Measurements from ENCODE around the gene VRK2.
"Not testable (repeated sequence)": the region's sequence is repeated elsewhere in the genome, so short reads cannot be mapped to it uniquely, and the experiment has no call there.

Gene VRK2

DNA sequence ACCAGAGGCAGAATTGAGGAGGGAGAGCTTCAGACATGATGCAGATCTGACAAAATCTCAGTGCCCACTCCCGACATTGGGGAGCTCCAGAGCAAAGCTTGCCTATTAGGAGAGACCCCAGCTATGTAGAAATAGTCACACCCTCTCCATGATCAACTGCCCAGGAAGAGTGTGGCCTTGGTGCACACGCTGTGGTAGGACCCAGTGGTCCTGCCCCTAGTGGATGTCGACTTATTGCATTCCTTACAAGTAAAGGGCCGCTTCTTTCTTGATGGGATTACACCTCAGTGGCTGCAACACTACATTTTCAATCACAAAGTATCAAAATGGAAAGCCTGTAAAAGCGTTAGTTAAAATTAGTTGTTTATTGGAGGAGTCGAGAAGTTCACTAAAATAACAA, 64.2 kb downstream of the VRK2 start:
- no peak for DNase-seq

DNA sequence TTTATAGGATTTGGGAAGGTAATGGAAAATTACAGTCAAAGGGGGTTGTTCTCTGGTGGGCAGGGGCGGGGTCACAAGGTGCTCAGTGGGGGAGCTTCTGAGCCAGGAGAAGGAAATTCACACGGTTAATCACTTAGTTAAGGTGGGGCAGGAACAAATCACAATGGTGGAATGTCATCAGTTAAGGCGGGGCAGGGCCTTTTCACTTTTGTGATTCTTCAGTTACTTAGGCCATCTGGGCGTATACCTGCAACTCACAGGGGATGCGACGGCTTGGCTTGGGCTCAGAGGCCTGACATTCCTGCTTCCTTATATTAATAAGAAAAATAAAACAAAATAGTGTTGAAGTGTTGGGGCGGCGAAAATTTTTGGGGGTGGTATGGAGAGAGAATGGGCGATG, 67.0 kb downstream of the VRK2 start:
- DNase-seq = not testable (repeated sequence)

DNA sequence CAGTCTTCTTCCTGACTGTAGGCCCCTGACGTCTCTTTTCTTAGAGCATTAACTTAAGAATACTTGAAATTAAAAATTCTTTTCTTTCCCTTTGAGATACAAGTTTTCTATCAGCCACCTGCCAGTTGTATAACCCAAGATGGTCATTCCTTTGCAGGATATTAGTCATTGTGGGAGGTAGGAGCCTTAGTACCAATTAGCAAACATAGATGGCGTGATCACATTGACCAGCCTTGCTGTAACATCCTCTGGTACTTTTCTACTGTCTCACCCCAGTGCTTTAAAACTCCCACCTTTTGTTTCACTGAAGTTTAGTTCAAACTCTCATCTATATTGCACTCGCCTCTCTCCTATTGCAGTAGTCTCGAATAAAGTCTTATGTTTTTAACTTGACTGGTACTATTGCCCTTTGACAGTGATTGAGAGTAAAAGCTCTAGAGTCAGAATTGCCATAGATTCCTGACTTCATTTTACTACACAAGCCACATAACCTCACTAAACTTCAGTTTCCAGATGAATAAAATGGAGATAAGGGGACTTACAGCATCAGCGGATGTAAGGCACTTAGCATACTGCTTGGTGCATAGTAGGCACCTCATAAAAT, 74.1 kb downstream of the VRK2 start:
- no peak for DNase-seq

DNA sequence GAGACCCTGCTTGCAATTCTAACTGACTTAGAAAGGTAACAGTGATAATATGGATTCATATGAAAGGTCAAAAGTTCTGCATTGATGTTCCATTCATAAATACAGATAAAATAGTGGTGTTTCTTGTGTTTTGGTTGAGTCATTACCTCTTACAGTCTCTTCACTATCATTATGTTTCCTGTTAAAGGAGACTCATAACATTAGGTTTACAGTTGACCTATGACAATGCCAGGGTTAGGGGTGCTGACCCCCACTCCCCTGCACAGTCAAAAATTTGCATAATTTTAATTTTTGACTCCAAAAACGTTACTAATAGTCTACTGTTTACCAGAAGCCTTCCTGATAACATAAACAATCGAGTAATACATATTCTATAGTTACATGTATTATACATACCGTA, 75.4 kb downstream of the VRK2 start:
- DNase-seq = no peak

DNA sequence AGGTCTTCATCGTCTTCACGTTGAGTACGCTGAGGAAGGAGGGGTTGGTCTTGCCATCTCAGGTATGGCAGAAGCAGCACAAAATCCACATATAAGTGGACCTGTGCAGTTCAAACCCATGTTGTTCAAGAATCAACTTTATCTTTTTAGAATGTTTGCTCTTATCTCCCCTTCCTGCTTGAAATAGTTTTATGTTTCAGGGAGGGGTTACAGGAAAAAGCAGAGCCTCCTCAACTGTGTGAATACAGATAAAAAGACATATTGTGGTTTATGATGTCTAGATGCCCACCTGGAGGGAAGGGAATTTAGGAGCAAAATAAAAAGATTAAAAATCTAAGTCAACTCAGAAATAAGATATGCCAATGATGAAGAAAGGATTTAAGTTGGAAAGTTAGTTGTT, 75.9 kb downstream of the VRK2 start:
- DNase-seq = no peak

DNA sequence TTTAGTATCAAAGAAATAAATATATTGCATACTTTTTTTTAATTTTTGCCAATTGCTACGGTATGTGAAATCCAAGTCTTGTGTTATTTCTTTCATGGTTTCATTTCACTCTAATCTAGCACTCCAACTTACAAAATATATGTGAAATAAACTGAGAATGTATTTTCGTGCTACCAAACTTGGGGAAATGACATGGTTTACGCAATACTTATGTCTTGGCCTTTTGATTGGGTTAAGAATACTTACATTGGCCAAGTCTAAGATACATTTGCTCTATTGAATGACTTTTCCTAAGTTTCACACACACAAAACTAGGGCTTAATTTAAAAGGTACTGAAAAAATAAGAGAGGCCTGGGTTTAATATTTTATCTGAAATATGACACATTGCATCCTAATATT, 80.5 kb downstream of the VRK2 start:
- DNase-seq = no peak

DNA sequence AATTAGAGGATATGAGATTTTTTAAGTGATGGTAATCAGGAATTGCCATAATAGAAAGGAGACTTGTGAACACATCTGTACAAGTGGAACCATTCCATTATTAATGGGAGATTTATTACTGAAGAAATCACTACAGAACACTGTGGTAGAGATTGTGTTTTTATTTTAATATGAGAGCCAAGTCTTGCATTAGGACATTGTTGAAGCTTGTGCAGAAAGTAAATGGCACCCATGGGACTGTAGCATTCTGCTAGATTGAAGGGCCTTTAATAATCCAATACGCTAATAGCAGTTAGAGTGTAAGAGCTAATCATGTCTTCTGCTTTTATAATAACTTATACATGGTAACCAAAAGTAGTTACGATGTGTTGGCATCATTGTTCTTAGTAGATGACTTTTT, 83.6 kb downstream of the VRK2 start:
- no peak for DNase-seq

DNA sequence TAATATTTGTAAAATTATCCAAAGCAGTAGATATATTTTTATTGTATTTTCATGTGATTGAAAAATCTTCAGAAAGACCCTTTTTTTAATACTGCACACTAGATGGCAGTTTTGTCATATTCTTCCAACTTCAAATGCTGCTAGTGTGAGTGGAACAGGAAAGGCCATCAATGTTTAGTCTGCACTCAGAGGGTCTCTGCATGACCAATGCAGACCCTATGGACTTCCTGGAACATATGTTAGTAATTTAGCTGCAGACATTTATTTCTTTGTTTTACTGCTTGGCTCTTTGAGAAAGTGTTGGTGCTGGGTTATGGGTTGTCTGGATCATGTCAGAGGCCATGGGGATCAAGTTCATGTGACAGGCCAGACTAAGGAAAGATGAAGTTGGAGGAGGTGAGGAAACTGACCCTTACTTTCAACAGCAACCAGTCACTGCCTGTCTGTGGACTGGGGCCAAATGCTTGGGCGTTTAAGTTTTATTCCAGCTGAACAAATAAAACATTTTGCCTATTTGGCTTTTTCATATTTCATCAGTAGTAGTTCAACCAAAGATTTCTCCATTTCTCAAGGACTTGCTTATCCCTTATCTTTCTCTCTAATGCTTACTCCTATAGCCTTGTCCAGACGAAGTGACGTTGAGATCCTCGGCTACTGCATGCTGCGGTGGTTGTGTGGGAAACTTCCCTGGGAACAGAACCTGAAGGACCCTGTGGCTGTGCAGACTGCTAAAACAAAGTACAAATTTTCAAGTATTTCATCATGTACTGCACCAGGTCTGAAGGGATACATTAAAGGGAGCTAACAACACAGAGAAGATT, 84.8 kb downstream of the VRK2 start:
- peak; percentile 18 for DNase-seq

DNA sequence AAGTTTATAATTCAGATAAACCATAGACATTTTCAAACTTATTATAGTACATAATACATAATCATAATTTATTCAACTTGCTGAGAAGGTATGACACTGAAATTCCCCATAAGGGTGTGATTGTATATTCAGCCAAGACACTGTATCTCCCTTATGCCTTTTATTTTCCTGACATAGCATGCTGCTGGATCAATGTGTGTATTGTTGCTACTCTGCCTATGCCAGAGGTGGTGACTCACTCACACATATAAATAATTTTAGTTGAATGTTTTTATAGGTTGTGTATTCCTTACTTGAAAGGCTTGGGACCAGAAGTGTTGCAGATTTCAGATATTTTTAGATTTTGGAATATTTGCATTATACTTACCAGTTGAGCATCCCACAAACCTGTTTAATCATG, 86.8 kb downstream of the VRK2 start:
- DNase-seq = no peak

DNA sequence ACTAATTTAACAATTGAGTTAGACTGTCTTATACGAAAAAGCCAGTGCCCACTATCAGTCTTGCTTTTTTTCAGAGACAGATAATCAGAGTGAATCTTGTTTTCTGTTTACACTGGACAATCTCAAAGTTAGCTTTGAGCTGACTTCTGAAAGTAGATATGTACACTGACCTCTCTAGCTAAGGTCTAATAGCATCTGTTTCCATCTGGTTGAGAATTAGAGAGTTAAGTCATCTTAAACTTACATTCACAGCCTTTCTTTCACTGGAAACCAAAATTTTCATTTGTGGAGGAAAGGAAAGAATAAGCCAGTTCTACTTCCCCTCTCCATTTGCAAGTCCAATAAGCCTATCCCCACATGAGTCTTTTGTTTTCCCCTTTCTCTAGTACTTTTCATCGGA, 89.3 kb downstream of the VRK2 start:
- DNase-seq = no peak

DNA sequence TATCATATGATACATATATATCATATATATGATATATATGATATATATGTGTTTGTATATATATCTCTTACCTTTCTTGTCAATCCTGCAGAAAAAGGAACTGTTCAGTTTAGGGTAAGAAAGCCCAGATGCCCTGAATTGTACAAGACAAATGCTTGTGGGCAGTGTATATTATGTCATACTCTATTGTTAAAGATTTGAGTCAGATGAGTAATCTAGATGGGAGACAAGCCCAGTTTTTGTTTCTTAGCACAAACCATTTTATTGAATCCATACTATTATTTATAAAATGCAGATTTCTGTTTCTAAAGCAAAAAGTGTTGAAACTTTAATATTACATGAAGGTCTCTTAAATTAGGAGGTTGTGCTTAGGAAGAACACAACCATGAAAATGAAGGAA, 90.6 kb downstream of the VRK2 start:
- DNase-seq = no peak

DNA sequence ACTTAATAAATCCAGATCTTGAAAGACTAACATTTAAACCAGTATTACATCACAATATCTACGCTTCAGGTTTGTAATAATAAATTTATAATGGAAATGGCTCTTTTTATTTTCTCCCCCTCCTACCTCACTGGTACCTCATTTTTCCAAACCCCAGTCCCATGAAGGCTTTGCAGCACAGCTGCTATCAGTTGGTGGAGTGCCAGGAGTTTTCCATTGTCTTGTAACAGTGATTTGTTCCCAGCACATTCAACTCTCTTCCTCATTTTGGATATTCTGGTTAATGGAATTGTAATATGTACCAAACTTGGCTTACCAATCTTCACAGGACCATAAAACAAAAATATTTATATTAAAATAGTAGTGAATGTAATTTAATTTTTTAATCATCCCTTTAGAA, 91.2 kb downstream of the VRK2 start:
- DNase-seq = no peak

DNA sequence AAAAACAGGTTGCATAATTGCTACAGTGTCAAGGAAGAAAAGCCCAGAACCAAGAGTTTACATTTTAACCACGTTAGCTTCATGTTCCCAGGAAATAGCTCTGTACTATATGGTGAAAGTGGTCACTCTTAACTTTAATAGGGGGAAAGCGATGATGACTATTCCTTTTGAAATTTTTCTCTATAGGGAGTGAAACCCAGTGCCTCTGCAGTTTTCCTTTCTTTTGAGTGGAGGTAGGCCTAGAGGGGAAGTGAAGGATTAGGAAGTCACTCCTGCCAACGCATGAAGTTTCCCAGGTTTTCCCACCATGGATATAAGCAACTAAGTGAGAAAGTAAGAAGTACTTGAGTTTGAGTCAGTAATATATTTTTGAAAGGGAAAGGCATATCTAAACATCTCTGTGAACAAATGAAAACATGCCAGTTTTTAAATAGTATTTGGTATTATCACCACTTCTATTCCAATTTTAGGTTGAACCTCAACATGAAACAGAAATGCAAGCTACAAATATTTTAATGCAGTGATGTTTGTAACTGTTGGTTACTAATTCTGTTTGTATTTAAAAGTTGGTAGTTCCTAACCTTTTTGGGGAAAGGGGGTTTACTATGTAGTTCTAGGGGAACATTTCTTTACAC, 91.9 kb downstream of the VRK2 start:
- no peak for DNase-seq

DNA sequence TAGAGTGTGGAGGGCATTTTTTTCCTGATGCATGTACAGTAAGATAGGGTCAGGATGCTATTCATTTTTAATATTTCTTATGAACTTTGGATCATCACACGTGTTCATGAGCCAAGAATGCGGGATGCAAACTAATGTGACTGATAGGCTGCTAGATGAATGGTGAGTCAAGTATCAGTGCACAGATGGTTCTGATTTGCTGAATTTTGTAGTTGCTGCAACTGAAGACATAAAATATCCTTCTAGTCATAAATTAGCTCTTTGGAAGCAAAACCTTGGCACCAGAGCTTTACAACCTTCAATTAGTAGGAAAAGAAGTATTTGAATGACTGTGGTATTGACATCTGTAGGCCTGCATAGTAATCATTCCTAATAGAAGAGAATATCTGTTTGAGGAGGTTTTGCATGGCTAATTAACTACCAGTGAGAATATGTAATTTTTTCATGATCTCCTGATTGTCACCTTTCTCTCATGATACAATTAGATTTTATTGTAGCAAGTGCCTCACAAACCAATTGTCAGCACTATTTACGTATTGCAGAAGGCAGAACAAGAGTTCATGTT, 94.0 kb downstream of the VRK2 start:
- DNase-seq = no peak

DNA sequence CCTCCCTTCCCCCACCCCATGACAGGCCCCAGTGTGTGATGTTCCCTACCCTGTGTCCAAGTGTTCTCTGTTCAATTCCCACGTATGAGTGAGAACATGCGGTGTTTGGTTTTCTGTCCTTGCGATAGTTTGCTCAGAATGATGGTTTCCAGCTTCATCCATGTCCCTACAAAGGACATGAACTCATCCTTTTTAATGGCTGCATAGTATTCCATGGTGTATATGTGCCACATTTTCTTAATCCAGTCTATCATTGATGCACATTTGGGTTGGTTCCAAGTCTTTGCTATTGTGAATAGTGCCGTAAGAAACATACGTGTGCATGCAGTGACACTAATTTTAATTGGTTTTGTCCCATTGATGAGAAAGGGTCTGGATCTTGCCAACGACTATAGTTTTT, 99.2 kb downstream of the VRK2 start:
- DNase-seq = not testable (repeated sequence)

DNA sequence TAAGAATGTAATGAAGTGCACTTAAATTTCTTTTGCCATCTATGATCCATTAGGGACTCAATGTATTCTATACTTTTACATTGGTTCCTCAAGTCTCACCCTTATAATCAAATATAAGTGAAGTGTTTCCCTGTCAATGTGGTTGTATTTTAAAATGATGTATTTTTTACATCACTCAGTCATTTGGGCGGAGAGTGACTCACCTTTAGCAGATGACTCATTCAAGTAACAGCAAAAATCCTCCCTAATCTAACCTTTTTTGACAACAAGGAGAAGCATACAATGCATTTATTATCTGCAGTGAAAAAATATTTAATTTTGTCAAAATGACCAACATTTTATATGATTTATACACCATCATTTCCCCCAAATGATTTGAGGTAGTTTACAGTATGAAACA, 100.1 kb downstream of the VRK2 start:
- DNase-seq = no peak

DNA sequence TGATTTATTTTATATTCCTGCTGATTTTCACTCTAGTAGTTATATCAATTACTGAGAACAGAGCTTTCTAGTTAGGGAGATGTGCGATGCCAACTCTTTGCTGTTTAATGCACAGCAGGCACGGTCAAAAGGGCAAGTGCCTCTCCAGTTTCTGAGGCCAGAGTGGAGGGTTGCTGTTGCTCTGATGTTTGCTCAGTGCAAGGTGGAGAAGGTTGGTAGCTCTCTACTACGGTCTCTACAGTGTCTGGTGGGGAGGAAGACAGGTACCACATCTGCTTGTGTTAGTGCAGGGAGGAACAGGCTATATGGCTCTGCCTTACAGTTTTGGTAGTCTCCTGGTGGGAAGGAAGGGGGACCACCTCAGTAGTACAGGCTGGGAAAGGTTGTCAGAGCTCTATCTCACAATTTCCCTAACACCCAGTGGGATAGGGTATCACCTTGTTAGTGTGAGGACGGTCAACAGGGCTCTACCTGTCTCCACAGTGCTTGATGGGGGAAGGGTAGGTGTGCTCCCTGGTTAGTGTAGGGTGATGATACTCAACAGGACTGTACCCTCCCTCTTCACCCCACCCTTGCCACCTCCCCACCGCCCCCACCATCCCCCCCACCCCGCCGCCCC, 108.7 kb downstream of the VRK2 start:
- no peak for DNase-seq

DNA sequence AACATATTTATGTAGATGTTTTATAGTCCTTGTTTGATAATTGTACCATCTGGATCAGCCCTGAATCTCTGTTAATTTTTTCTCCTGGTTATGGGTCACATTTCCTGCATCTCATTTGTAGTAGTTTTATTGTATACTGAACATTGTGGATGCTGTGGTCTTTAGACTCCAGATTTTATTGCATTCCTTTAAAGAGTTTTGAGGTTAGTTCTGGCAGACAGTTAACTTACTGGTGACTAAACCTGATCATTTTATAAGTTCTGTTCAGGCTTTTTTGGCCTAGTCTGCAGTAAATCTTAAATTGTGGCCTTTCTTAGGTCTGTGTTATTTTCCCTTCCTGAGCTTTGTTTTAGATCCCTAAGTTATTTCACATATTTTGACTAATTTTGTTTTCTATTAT, 110.2 kb downstream of the VRK2 start:
- no peak for DNase-seq

DNA sequence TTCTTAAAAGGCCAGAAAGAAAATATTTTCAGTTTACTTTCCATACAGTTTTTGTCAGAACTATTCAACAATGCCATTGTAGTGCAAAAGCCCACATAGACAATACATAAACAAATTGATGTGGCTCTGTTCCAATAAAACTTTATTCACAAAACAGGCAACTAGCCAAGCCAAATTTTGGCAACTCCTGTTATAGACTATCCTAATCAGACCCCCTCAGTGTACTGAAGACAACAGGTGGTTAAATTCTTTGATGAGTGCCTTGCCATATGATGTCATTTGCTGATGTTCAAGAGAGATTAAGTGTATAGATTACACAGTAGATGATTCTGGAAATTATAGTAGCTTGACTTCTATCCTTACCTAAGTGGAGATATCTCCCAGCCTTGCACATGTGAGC, 111.1 kb downstream of the VRK2 start:
- no peak for DNase-seq

DNA sequence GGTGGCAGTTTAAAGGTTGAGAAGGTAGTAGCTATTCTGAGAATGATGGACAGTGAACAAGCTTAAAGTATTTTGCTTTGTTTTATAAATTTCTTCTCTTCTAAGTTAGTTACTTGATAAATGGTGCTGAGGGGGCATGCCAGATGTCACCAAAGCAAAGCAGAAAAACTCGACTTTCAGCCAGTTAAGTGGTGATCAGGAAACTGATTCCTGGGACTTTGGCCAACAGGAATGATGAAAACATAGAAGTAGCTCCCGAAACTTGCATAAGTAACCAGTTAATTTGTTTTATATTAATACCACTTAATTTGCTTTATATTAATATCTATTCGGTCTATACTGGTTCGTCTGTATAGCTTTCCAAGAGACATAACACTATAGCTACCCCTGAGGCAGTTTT, 111.9 kb downstream of the VRK2 start:
- DNase-seq = no peak

DNA sequence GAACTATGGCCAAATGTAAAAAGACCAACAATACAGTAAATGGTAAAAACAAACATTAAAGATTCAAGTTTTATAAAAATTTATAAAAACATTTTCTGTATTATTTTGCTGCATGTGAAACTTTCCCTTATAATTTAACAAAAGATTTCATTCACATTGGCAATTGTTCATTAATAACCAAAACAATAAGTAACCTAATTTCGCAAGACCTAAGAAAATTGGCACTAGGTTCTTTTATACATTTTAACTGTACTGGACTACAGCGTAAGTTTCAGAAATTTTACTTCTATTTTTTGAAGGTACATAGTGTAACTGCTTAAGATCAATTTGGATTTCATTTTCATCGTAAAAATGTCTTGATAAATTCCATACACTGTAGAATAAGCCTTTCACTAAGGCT, 117.3 kb downstream of the VRK2 start:
- no peak for DNase-seq

DNA sequence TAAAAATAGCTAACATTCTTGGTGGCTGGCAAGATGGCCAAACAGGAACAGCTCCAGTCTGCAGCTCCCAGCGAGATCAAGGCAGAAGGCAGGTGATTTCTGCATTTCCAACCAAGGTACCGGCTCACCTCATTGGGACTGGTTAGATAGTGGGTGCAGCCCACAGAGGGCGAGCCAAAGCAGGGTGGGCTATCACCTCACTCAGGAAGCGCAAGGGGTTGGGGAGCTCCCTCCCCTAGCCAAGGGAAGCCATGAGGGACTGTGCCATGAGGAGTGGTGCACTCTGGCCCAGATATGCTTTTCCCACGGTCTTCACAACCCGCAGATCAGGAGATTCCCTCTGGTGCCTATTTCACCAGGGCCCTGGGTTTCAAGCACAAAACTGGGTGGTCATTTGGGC, 121.5 kb downstream of the VRK2 start:
- DNase-seq = not testable (repeated sequence)

DNA sequence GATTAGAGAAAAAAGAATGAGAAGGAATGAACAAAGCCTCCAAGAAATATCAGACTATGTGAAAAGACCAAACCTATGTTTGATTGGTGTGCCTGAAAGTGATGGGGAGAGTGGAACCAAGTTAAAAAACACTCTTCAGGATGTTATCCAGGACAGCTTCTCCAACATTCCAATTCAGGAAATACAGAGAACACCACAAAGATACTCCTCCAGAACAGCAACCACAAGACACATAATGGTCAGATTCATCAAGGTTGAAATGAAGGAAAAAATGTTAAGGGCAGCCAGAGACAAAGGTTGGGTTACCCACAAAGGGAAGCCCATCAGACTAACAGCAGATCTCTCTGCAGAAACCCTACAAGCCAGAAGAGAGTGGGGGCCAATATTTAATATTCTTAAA, 123.2 kb downstream of the VRK2 start:
- DNase-seq = not testable (repeated sequence)
